Natural killer cell (primary cell): Measurements from ENCODE around the gene ADGRE3. TPM values are rescaled to one million over a fixed set of nuclear protein-coding genes. Genes with fewer than 3 reads are reported as not detected.

ENCODE experiments used
- ATAC-seq, 3 donors: fragments of 150-1000 bp in 2 of 3; fragments of 200-7000 bp in 1 of 3; cut with Tn5 transposase; 1 replicate in 1 of 3; 2 replicates in 2 of 3; pipeline ENCODE4 v1.10.0; 2021; ENCODE audit warnings: mild to moderate bottlenecking in 2 of 3, moderate library complexity in 2 of 3
- DNase-seq, 2 donors: peaks; one replicate each; pipeline versions ENCODE4 v3.0.0 to v3.0.0-alpha.2; 2013 to 2021; ENCODE audit warnings: mixed read lengths in 1 of 2
- H3K27ac ChIP-seq: one replicate; pipeline ENCODE4 v1.5.1; 2013; ENCODE audit warnings: mild to moderate bottlenecking, low read length
- H3K27me3 ChIP-seq: one replicate; pipeline ENCODE4 v1.6.1; 2013; ENCODE audit warnings: low read length; ENCODE audit not compliant: control insufficient read depth, insufficient read depth
- H3K36me3 ChIP-seq: one replicate; pipeline ENCODE4 v1.6.1; 2013; ENCODE audit warnings: low read length; ENCODE audit not compliant: control insufficient read depth, insufficient read depth
- H3K4me1 ChIP-seq: one replicate; pipeline ENCODE4 v1.6.1; 2013; ENCODE audit warnings: low read length; ENCODE audit not compliant: control insufficient read depth, insufficient read depth
- H3K4me3 ChIP-seq: one replicate; pipeline ENCODE4 v1.5.1; 2013; ENCODE audit warnings: low read length
- H3K9me3 ChIP-seq: one replicate; pipeline ENCODE4 v1.6.1; 2013; ENCODE audit warnings: low read length; ENCODE audit not compliant: control insufficient read depth, insufficient read depth
- H3K27ac Mint-ChIP-seq, 2 donors: one replicate each; pipeline ENCODE4 v1.8.0; 2022; ENCODE audit warnings: mild to moderate bottlenecking in 2 of 2, mixed read lengths in 2 of 2, moderate library complexity in 1 of 2
- H3K27me3 Mint-ChIP-seq, 2 donors: one replicate each; pipeline ENCODE4 v1.8.0; 2022; ENCODE audit warnings: low read depth in 2 of 2, mixed read lengths in 2 of 2
- H3K36me3 Mint-ChIP-seq: one replicate; pipeline ENCODE4 v1.8.0; 2022; ENCODE audit warnings: mixed read lengths
- H3K4me1 Mint-ChIP-seq, 2 donors: one replicate each; pipeline ENCODE4 v1.8.0; 2022; ENCODE audit warnings: mixed read lengths in 2 of 2
- H3K4me3 Mint-ChIP-seq: one replicate; pipeline ENCODE4 v1.8.0; 2022; ENCODE audit warnings: mild to moderate bottlenecking, moderate library complexity, mixed read lengths
- H3K9me3 Mint-ChIP-seq, 2 donors: one replicate each; pipeline ENCODE4 v1.8.0; 2022; ENCODE audit warnings: mixed read lengths in 2 of 2
- CTCF ChIP-seq: fragments of 200-600 bp; IDR thresholded peaks from one replicate; pipeline ENCODE4 v1.8.0; 2022; ENCODE audit warnings: antibody characterized with exemption
- WGBS: methylation state at CpG from one replicate; pipeline ENCODE4 v1.1.7; 2013; ENCODE audit warnings: missing lambda C conversion rate; ENCODE audit not compliant: insufficient coverage; 5-methylcytosine and 5-hydroxymethylcytosine counted together
- intact Hi-C: fragments of 100-400 bp; cut with micrococcal nuclease; formaldehyde crosslinking; loops from one replicate; pipeline ENCODE4 v1.14.2; 2022
- total RNA-seq, 4 donors: library from RNA; stranded (reverse); fragments of 120-200 nt in 1 of 4; gene quantifications; one replicate each; pipeline versions ENCODE4 v1.2.3 to v1.2.4, GENCODE V29; 2013 to 2022

Gene ADGRE3
- total RNA-seq: 1 to 10 TPM in 2 of 3 donors, under 1 TPM in 1; 0.59 to 9.1 (median 1.0) TPM
- total RNA-seq (2013): 0.38 TPM

DNA sequence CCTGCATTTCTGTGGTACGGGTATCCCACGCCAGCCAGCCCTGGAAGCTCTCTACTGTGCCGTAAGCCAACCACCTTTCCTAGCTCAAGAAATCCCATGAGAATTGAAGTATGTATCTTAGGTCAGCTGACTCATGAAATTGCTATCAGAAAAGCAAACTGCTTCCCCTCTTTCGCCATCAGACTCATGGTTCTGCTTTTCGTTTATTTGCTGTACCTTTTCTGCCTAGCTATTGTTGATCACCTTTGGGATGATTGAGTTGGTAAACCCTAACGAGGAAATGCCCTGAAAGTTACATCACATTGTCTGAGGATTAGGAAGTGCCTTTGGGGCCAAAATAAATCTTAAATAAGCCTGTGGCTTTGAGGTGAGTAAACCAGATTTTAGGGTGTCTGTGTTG, at the start of gene ADGRE3:
Gene ADGRE3 (minus strand): TSS at position 81 of the 400 bp plus-strand sequence. CDS start 74 bp downstream, at position 7.
- Histone ChIP-seq H3K27ac (no peak within 1 kb of the TSS), H3K36me3 (no peaks in the 10 kb centered on the region), H3K9me3 (peaks cover 3% of the 10 kb centered on the region), H3K4me3 (no peak within 1 kb of the TSS), H3K27me3 (peaks cover 2% of the 10 kb centered on the region), H3K4me1 (peaks cover 14% of the 10 kb centered on the region)
- TF ChIP-seq CTCF: no peak
- intact Hi-C loops: no loop called here
- Mint-ChIP-seq H3K36me3 (no peaks in the 10 kb centered on the region), H3K4me1 (no peaks in the 10 kb centered on the region), H3K4me3 (no peak within 1 kb of the TSS), H3K27me3 (peaks cover 9 to 19% of the 10 kb centered on the region in 2 donors), H3K9me3 (no peaks in the 10 kb centered on the region), H3K27ac (no peak within 1 kb of the TSS)
- 29% methylated on average over 6 of the region's 6 CpGs for WGBS
- no peak for DNase-seq
- peak in 1 of 3 donors; percentile 59 for ATAC-seq

- no peak for TF ChIP-seq CTCF
- H3K4me1 Mint-ChIP-seq: no peaks in the 10 kb centered on the region
- Histone ChIP-seq H3K4me1 (no peaks in the 10 kb centered on the region), H3K36me3 (peaks cover 22% of the 10 kb centered on the region), H3K27me3 (no peaks in the 10 kb centered on the region), H3K4me3 (no peak overlapping the region), H3K27ac (no peak overlapping the region), H3K9me3 (peaks cover 59% of the 10 kb centered on the region)
- H3K27ac Mint-ChIP-seq: no peak overlapping the region
- no peaks in the 10 kb centered on the region for H3K27me3 Mint-ChIP-seq
- DNase-seq (no peak), ATAC-seq (no peak)
- peaks cover 19 to 25% of the 10 kb centered on the region in 2 donors for H3K9me3 Mint-ChIP-seq
- H3K4me3 Mint-ChIP-seq: no peak overlapping the region
- peaks cover 77% of the 10 kb centered on the region for H3K36me3 Mint-ChIP-seq
- intact Hi-C loops: no loop called here
- WGBS: 94% methylated on average over 2 of the region's 2 CpGs
These were observed 47.5 kb upstream of the ADGRE3 start for GRCh38 chr19:14722127-14722526.

- H3K36me3 ChIP-seq: peaks cover 44% of the 10 kb centered on the region
- peaks cover 11 to 20% of the 10 kb centered on the region in 2 donors for H3K9me3 Mint-ChIP-seq
- peaks cover 76% of the 10 kb centered on the region for H3K36me3 Mint-ChIP-seq
- TF ChIP-seq CTCF: no peak
- no peak overlapping the region for H3K27ac Mint-ChIP-seq
- 100% methylated on average over 1 of the region's 3 CpGs for WGBS
- intact Hi-C loops: no loop called here
- no peak for ATAC-seq
- H3K27ac ChIP-seq: no peak overlapping the region
- peaks cover 0 to 10% of the 10 kb centered on the region in 2 donors for H3K4me1 Mint-ChIP-seq
- H3K4me3 ChIP-seq: no peak overlapping the region
- no peak overlapping the region for H3K4me3 Mint-ChIP-seq
- no peaks in the 10 kb centered on the region for H3K4me1 ChIP-seq
- H3K9me3 ChIP-seq: peaks cover 54% of the 10 kb centered on the region
- no peaks in the 10 kb centered on the region for H3K27me3 ChIP-seq
- DNase-seq: no peak
- H3K27me3 Mint-ChIP-seq: no peaks in the 10 kb centered on the region
These were observed 44.5 kb upstream of the ADGRE3 start for GRCh38 chr19:14719162-14719561.

- Histone ChIP-seq H3K4me3 (no peak overlapping the region), H3K4me1 (no peaks in the 10 kb centered on the region), H3K36me3 (peaks cover 46% of the 10 kb centered on the region), H3K27me3 (no peaks in the 10 kb centered on the region), H3K27ac (no peak overlapping the region), H3K9me3 (peaks cover 50% of the 10 kb centered on the region)
- ATAC-seq: no peak
- intact Hi-C loops: no loop called here
- DNase-seq: no peak
- no peak for TF ChIP-seq CTCF
- peaks cover 75% of the 10 kb centered on the region for H3K36me3 Mint-ChIP-seq
- 94% methylated on average over 17 of the region's 18 CpGs for WGBS
- no peak overlapping the region for H3K27ac Mint-ChIP-seq
- no peaks in the 10 kb centered on the region for H3K27me3 Mint-ChIP-seq
- H3K4me3 Mint-ChIP-seq: no peak overlapping the region
- H3K9me3 Mint-ChIP-seq: peaks cover 11 to 20% of the 10 kb centered on the region in 2 donors
- peaks cover 0 to 13% of the 10 kb centered on the region in 2 donors for H3K4me1 Mint-ChIP-seq
These were observed 44.0 kb upstream of the ADGRE3 start for GRCh38 chr19:14718522-14719116.
